HL-60 (cell line): ENCODE measurements around the gene SGMS1.

Experiments used
- DNase-seq, 2 experiments: peaks; one replicate each; pipeline ENCODE4 v3.0.0-alpha.2; 2010 to 2020; ENCODE audit warnings: low read depth in 1 of 2, low spot score in 1 of 2
- H3K27ac ChIP-seq: fragments of 250-450 bp; sonication (Bioruptor Pico); replicated peaks from 2 replicates; pipeline ENCODE4 v1.5.1; 2020; ENCODE audit warnings: mild to moderate bottlenecking, moderate library complexity
- H3K27me3 ChIP-seq: fragments of 250-450 bp; sonication (Bioruptor Pico); 2 replicates; pipeline ENCODE4 v1.5.1; 2021; ENCODE audit warnings: mild to moderate bottlenecking, moderate library complexity; ENCODE audit not compliant: insufficient read depth, poor library complexity, severe bottlenecking
- H3K4me3 ChIP-seq: replicated peaks from 2 replicates; pipeline ENCODE4 v1.5.1; 2011; ENCODE audit warnings: mild to moderate bottlenecking, control low read depth, low read length; ENCODE audit not compliant: insufficient read depth
- GABPA ChIP-seq: IDR thresholded peaks from 2 replicates; pipeline ENCODE4 v1.6.1; 2012; ENCODE audit warnings: low read depth
- POLR2AphosphoS5 ChIP-seq: IDR thresholded peaks from 2 replicates; pipeline ENCODE4 v1.6.1; 2012; ENCODE audit warnings: low read depth
- SPI1 ChIP-seq: IDR thresholded peaks from 2 replicates; pipeline ENCODE4 v1.6.1; 2012; ENCODE audit warnings: low read depth, mild to moderate bottlenecking, borderline replicate concordance
- TF ChIP-seq, protein P1 (sequence below): IDR thresholded peaks from 2 replicates; pipeline ENCODE4 v1.6.1; 2012; ENCODE audit warnings: low read depth; ENCODE audit not compliant: insufficient replicate concordance
- TF ChIP-seq, protein P2 (sequence below): IDR thresholded peaks from one replicate; pipeline ENCODE4 v1.5.1; 2011; ENCODE audit warnings: low read length, control low read depth, inconsistent platforms; ENCODE audit not compliant: insufficient read depth

Gene SGMS1

DNA sequence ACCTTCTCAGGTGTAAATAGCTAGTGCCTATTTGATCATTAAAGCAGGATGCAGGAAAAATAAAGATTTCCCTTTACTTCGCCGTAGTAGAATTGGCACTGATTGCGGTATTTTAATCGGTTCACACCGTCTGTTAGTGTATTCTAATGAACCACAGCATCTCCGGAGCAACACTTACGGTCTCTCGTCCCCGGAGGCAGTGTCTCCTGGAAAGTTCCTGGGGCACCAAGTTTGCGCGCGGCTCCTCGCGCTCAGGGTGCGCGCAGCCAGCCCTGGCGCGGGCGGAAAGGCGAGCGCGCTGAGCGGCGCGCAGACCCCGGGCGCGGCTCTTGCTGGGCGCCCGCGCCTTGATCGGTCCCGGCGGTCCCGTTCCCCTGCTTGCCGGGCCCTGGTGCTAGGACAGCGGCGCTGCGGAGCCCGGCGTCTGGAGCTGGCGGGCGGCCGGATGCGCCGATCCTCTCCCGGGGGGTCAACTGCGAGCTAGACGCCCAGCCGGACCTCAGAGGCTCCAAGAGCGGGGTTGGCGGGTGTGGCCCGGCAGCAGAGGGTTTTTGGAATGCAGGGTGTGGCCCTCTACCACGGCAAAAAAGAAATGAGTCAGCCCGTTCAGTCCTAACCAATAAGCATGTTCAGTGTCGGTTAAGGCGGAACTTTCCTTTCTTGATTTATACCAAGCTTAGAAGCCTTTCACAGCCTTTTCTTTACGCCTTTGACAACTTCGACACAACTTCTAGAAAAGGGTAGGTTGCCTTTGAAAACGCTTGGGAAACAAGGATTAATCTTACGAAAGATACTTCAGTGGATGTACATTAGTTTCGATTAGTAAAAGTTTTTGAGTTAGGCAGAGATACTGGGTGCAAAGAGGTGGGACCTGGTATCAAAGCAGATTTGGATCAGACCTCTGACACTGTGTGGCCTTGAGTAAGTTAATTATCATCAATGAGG lies 205.6 kb downstream of the SGMS1 start:
- H3K4me3 ChIP-seq, result peak overlapping the region; percentile 66
- DNase-seq, result peak in 1 of 2 experiments; percentile 20
- no peaks in the 10 kb centered on the region for H3K27me3 ChIP-seq
- H3K27ac ChIP-seq, result no peak overlapping the region
- TF ChIP-seq SPI1 (no peak), POLR2AphosphoS5 (no peak), GABPA (no peak)
- TF ChIP-seq, protein P1, sequence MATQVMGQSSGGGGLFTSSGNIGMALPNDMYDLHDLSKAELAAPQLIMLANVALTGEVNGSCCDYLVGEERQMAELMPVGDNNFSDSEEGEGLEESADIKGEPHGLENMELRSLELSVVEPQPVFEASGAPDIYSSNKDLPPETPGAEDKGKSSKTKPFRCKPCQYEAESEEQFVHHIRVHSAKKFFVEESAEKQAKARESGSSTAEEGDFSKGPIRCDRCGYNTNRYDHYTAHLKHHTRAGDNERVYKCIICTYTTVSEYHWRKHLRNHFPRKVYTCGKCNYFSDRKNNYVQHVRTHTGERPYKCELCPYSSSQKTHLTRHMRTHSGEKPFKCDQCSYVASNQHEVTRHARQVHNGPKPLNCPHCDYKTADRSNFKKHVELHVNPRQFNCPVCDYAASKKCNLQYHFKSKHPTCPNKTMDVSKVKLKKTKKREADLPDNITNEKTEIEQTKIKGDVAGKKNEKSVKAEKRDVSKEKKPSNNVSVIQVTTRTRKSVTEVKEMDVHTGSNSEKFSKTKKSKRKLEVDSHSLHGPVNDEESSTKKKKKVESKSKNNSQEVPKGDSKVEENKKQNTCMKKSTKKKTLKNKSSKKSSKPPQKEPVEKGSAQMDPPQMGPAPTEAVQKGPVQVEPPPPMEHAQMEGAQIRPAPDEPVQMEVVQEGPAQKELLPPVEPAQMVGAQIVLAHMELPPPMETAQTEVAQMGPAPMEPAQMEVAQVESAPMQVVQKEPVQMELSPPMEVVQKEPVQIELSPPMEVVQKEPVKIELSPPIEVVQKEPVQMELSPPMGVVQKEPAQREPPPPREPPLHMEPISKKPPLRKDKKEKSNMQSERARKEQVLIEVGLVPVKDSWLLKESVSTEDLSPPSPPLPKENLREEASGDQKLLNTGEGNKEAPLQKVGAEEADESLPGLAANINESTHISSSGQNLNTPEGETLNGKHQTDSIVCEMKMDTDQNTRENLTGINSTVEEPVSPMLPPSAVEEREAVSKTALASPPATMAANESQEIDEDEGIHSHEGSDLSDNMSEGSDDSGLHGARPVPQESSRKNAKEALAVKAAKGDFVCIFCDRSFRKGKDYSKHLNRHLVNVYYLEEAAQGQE, result no peak
- TF ChIP-seq, protein P2, sequence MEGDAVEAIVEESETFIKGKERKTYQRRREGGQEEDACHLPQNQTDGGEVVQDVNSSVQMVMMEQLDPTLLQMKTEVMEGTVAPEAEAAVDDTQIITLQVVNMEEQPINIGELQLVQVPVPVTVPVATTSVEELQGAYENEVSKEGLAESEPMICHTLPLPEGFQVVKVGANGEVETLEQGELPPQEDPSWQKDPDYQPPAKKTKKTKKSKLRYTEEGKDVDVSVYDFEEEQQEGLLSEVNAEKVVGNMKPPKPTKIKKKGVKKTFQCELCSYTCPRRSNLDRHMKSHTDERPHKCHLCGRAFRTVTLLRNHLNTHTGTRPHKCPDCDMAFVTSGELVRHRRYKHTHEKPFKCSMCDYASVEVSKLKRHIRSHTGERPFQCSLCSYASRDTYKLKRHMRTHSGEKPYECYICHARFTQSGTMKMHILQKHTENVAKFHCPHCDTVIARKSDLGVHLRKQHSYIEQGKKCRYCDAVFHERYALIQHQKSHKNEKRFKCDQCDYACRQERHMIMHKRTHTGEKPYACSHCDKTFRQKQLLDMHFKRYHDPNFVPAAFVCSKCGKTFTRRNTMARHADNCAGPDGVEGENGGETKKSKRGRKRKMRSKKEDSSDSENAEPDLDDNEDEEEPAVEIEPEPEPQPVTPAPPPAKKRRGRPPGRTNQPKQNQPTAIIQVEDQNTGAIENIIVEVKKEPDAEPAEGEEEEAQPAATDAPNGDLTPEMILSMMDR, result no peak

DNA sequence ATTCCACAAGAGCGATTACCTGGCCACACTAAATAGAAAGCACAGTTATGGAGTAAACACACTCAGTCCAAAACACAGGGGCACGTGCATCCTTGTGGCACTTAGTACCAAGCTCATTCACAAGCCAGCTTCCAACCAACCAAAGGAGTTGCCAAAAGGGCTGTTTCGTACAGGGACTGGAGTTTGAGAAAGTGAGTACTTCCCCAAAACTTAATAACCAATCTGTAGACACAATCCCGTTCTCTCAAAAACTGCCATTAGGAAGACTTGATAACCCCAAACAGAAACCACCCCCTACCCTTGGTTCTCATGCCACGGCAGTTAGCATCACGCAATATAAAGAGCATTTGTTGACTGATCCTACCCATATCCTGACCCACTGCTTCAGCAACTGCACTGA lies 206.3 kb downstream of the SGMS1 start:
- Histone ChIP-seq H3K27me3 (no peaks in the 10 kb centered on the region), H3K4me3 (peak overlapping the region; percentile 66), H3K27ac (no peak overlapping the region)
- DNase-seq, result peak in 1 of 2 experiments; percentile 14
- TF ChIP-seq GABPA, result no peak

DNA sequence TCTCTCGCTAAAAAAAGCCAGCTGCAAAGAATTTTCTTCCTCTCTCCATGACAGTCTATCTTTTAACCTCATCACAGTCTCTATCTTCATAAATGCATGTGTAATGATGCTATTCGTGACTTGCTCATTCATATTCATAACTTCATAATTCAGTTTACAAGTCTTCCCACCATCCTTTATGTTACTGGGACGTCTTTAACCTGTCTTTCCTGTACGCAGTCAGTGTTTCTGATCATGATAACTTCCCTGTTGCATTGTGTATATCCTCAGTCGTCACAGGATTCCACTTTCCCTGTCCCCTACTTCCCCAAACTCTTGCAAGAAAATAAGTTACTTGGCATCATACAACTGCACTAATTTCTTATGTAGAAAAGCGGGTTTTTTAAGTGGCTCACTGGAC lies 206.9 kb downstream of the SGMS1 start:
- H3K27ac ChIP-seq, result no peak overlapping the region
- TF ChIP-seq, protein P1, result no peak
- TF ChIP-seq GABPA, result no peak
- DNase-seq, result no peak

DNA sequence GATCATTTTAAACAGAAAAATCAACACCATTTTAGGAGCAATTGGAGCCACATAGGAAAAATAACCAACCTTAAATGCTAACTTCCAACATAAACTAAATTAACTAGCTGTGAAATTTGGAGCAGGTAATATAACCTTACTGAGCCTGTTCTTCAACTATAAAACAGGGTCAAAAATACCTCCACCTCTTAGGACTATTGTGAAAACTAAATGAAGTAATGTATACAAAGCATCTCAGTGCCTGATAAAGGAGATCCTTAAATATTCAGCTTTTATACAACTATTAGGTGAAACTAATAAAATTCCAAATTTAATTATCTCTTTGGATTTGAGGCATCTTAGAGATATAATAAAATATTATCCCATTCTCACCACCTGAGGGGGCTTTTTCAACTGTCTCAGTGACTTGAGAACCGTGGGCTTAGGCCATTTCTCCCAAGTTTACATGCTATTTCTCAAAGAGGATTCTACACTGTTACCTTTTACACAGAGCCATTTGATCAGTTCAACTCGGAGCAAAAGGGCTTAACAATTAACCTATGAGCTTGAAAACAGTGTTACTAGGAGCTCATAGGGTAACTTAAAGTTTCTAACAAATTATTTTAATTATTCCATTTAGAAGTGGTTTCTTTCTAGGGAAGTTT lies 207.5 kb downstream of the SGMS1 start:
- DNase-seq, result no peak
- Histone ChIP-seq H3K27ac (no peak overlapping the region), H3K27me3 (no peaks in the 10 kb centered on the region), H3K4me3 (no peak overlapping the region)
- TF ChIP-seq, protein P2, result no peak
- TF ChIP-seq SPI1, result no peak
- TF ChIP-seq, protein P1, result no peak
- TF ChIP-seq GABPA, result no peak

More for the DNA sequence above, 206.9 kb downstream of the SGMS1 start:
- H3K4me3 ChIP-seq, result no peak overlapping the region
- no peaks in the 10 kb centered on the region for H3K27me3 ChIP-seq
